Glutamatergic neuron (in vitro differentiated cells): ENCODE data around the gene FOSB. TPM values are rescaled to one million over a fixed set of nuclear protein-coding genes. Genes with fewer than 3 reads are reported as not detected.

Experiments used
- DNase-seq: peaks from one replicate; pipeline ENCODE4 v3.0.0; 2022
- H3K27ac Mint-ChIP-seq: one replicate; pipeline ENCODE4 v1.8.0; 2020; ENCODE audit warnings: mild to moderate bottlenecking, mixed read lengths, inconsistent platforms; ENCODE audit not compliant: unreplicated experiment
- H3K27me3 Mint-ChIP-seq: one replicate; pipeline ENCODE4 v1.8.0; 2020; ENCODE audit warnings: mild to moderate bottlenecking, moderate library complexity, mixed read lengths, inconsistent platforms; ENCODE audit not compliant: unreplicated experiment
- H3K36me3 Mint-ChIP-seq: one replicate; pipeline ENCODE4 v1.8.0; 2020; ENCODE audit warnings: mild to moderate bottlenecking, mixed read lengths, inconsistent platforms; ENCODE audit not compliant: unreplicated experiment
- H3K4me1 Mint-ChIP-seq: one replicate; pipeline ENCODE4 v1.8.0; 2020; ENCODE audit warnings: mild to moderate bottlenecking, low read depth, mixed read lengths, inconsistent platforms; ENCODE audit not compliant: unreplicated experiment
- H3K4me3 Mint-ChIP-seq: one replicate; pipeline ENCODE4 v1.8.0; 2020; ENCODE audit warnings: mild to moderate bottlenecking, mixed read lengths, inconsistent platforms; ENCODE audit not compliant: unreplicated experiment
- H3K9me3 Mint-ChIP-seq: one replicate; pipeline ENCODE4 v1.8.0; 2020; ENCODE audit warnings: mild to moderate bottlenecking, moderate library complexity, mixed read lengths, inconsistent platforms; ENCODE audit not compliant: unreplicated experiment
- total RNA-seq: library from RNA; stranded (reverse); fragmentation: NEBNext Ultra II Directional; extraction: Animal tissue kit (Norgen Biotek cat#: 25700); gene quantifications from one replicate; pipeline ENCODE4 v1.2.1, GENCODE V29; 2021; ENCODE audit not compliant: unreplicated experiment
- TF ChIP-seq, protein P1 (sequence below): fragments of 200-600 bp; sonication (generic); IDR thresholded peaks from one replicate; pipeline ENCODE4 v1.5.0; 2021; ENCODE audit not compliant: partially characterized antibody, unreplicated experiment

The FOSB gene
- total RNA-seq, 1 donor from 2014 or later = not detected

DNA sequence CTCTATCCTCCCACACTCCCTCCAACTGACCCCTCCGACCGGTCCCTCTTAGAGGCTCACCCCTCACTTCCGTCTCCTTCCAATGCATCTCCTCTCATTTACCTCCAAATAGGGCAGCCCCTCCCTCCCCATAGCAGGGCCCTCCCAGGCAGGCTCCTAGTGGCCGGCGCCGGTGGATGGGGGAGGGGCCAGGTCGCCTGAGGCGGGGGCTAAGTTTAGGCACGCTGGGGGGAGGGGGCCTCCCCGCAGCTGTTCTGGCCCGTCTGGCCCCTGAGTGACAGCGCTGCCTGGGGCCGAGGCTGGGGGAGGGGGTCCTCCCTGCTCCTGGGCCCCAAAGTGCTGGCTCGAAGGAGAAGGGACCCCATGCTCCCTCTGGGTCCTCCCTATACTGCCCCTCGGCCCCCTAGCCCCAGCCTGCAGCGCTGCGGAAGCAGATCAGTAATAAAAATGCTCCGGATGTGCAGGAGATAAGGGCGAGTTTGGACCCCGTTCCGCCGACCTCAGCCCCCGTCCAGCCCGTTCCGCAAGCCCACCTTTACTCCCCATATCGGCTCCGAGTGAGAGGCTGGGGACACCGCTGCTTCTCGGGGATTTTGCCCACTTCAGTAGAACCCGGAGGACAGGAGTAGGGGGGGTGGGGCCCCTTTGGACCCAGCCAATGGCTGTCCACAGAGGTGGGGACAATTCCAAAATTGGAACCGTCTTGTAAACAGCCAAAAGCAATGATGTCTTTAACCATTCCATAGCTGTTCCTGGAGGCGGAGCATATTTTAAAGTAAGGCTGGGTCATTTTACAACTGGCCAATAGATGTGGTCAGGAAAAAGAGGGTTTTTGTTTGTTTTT, 25.1 kb downstream of the FOSB start:
- H3K4me3 Mint-ChIP-seq = peak overlapping the region; percentile 87
- no peaks in the 10 kb centered on the region for H3K36me3 Mint-ChIP-seq
- no peak for DNase-seq
- TF ChIP-seq, protein P1, sequence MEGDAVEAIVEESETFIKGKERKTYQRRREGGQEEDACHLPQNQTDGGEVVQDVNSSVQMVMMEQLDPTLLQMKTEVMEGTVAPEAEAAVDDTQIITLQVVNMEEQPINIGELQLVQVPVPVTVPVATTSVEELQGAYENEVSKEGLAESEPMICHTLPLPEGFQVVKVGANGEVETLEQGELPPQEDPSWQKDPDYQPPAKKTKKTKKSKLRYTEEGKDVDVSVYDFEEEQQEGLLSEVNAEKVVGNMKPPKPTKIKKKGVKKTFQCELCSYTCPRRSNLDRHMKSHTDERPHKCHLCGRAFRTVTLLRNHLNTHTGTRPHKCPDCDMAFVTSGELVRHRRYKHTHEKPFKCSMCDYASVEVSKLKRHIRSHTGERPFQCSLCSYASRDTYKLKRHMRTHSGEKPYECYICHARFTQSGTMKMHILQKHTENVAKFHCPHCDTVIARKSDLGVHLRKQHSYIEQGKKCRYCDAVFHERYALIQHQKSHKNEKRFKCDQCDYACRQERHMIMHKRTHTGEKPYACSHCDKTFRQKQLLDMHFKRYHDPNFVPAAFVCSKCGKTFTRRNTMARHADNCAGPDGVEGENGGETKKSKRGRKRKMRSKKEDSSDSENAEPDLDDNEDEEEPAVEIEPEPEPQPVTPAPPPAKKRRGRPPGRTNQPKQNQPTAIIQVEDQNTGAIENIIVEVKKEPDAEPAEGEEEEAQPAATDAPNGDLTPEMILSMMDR = no peak
- H3K4me1 Mint-ChIP-seq = peaks cover 17% of the 10 kb centered on the region
- peak overlapping the region; percentile 77 for H3K27ac Mint-ChIP-seq
- peaks cover 9% of the 10 kb centered on the region for H3K9me3 Mint-ChIP-seq
- H3K27me3 Mint-ChIP-seq = peaks cover 14% of the 10 kb centered on the region

DNA sequence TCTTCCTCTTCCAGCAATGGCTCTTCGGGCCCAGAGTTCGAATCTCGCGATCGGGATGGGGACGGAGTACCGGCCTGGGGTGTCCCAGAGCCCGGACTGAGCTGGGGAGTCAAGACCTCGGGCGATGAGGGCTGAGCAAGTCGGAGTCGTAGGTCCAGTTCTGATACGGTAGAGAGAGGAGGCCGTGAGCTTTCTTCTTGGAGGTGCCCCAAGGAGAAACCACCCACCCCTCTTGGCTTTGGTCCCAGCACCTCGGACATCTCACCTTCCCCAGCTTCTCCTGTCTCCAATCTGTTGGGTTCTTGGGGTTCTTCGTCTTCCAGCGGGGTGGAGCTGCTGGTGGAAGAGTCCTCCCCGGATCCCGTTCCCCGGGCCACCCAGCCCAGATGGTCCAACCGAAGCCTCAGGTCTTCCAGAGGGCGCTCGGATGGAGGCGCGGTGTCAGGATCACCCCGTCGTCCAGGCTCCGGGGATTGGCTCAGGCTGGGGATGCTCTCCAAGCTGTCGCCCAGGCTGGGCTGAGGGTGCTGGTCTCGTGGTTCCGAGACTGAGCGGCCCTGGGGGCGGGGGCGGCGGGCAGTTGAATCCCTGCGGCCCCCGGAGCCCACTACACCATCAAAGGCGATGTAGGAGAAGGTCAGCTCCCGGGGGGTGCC, 26.6 kb downstream of the FOSB start:
- TF ChIP-seq, protein P1 = no peak
- no peak for DNase-seq
- peak overlapping the region; percentile 64 for H3K4me3 Mint-ChIP-seq
- H3K27me3 Mint-ChIP-seq = peaks cover 17% of the 10 kb centered on the region
- H3K36me3 Mint-ChIP-seq = no peaks in the 10 kb centered on the region
- H3K4me1 Mint-ChIP-seq = peaks cover 18% of the 10 kb centered on the region
- peaks cover 11% of the 10 kb centered on the region for H3K9me3 Mint-ChIP-seq
- no peak overlapping the region for H3K27ac Mint-ChIP-seq

DNA sequence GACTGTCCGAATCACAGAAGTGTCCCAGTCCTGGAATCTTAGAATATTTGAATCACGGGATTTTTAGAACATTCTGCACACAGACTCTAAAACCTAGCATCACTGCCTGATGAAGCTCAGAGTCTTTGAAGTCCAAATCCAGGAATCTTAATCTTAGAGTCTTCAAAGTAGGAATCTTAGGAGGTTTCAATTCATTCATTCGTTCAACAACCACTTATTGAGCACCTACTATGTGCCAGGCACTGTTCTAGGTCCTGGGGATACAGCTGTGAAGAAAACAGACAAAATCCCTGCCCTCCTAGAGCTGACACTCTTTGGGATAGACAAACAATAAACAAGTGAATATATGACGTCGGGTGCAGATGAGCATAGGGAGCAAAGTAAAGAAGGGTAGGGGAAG, 27.4 kb downstream of the FOSB start:
- peak overlapping the region; percentile 89 for H3K27ac Mint-ChIP-seq
- H3K27me3 Mint-ChIP-seq = peaks cover 19% of the 10 kb centered on the region
- peaks cover 13% of the 10 kb centered on the region for H3K9me3 Mint-ChIP-seq
- H3K4me1 Mint-ChIP-seq = peaks cover 22% of the 10 kb centered on the region
- DNase-seq = no peak
- TF ChIP-seq, protein P1 = no peak
- no peaks in the 10 kb centered on the region for H3K36me3 Mint-ChIP-seq
- peak overlapping the region; percentile 92 for H3K4me3 Mint-ChIP-seq

DNA sequence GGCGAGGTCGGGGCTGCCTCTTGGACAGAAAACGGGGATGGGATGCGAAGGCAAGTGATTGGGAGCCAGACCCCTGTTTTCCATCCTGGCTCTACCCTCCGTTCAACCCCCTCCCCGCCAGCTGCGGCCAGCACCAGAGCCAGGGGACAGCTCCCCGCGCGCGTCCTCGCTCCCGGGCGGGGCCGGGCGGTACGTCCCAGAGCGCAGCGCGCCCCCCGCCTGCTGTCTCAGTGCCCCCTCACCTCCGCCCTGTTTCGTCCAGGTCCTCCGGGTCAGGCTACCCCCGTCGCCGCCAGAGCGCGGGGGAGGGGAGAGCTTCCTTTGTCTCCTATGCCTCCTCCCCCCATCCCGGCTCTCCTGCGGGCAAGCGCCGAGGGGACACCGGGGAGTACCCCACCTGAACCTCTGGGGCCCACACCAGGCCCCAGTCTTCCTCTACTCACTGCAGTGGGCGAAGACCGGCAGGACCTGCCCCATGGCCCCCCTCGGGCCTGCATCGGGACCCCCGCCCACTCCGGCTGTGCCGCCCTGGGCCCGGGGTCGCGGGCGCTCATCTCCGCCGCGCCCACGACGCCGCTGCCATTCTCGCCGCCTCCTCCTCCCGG, 28.7 kb downstream of the FOSB start:
- Mint-ChIP-seq H3K9me3 (peaks cover 13% of the 10 kb centered on the region), H3K4me3 (peak overlapping the region; percentile 92), H3K4me1 (peaks cover 22% of the 10 kb centered on the region), H3K36me3 (no peaks in the 10 kb centered on the region), H3K27me3 (peaks cover 19% of the 10 kb centered on the region), H3K27ac (peak overlapping the region; percentile 89)
- peak; percentile 75 for DNase-seq
- TF ChIP-seq, protein P1 = no peak

DNA sequence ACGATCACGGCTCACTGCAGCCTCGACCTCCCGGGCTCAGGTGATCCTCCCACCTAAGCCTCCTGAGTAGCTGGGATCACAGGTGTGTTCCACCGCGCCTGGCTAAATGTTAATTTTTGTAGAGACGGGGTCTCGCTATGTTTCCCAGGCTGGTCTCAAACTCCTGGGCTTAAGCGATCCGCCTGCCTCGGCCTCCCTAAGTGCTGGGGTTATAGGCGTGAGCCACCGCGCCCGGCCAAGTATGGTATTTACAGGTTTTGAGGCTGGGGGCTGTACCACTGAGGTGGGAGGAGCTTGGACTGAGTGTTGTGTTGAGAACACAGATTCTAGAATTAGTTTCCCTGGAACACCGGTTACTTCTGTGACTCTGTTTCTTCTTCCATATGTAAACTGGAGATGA, 30.0 kb downstream of the FOSB start:
- Mint-ChIP-seq H3K27ac (peak overlapping the region; percentile 38), H3K9me3 (peaks cover 11% of the 10 kb centered on the region), H3K4me3 (peak overlapping the region; percentile 75), H3K27me3 (peaks cover 17% of the 10 kb centered on the region), H3K36me3 (no peaks in the 10 kb centered on the region), H3K4me1 (peaks cover 15% of the 10 kb centered on the region)
- TF ChIP-seq, protein P1 = no peak
- no peak for DNase-seq
